Measurements from ENCODE around the gene ASTN2. TPM values are rescaled to one million over a fixed set of nuclear protein-coding genes. Genes with fewer than 3 reads are reported as not detected.

The ASTN2 gene
- total and polyA plus RNA-seq, 9 donors: 1.8 to 6.4 (median 3.2) TPM

- Histone ChIP-seq H3K9me3 (no peaks in the 10 kb centered on the region), H3K4me3 (no peak overlapping the region), H3K4me1 (ENCODE audit: insufficient read depth) (no peaks in the 10 kb centered on the region), H3K27ac (no peak overlapping the region), H3K27me3 (no peaks in the 10 kb centered on the region), H3K36me3 (no peaks in the 10 kb centered on the region)
- WGBS, 3 donors: 84 to 97% (median 87%) methylated on average over 3 of the region's 3 CpGs
- intact Hi-C loops (cut with DNase I): no loop called here
- DNase-seq: no peak
- no peak for TF ChIP-seq CTCF (IDR thresholded peaks at IDR 0.05)
- TF ChIP-seq POLR2A (IDR thresholded peaks at IDR 0.05): no peak
- no peak for TF ChIP-seq EP300 (IDR thresholded peaks at IDR 0.05)
These were observed 165.1 kb downstream of the ASTN2 start for GRCh38 chr9:117249799-117250198.

- whole genome bisulfite sequencing, 3 donors: 9 to 22% (median 22%) methylated on average over 1 of the region's 1 CpG
- Histone ChIP-seq H3K9me3 (no peaks in the 10 kb centered on the region), H3K4me1 (ENCODE audit: insufficient read depth) (no peaks in the 10 kb centered on the region), H3K36me3 (no peaks in the 10 kb centered on the region), H3K27me3 (no peaks in the 10 kb centered on the region), H3K27ac (no peak overlapping the region), H3K4me3 (no peak overlapping the region)
- DNase-seq: no peak
- intact Hi-C loops (cut with DNase I): no loop called here
- TF ChIP-seq CTCF (IDR thresholded peaks at IDR 0.05) (no peak), EP300 (IDR thresholded peaks at IDR 0.05) (no peak), POLR2A (IDR thresholded peaks at IDR 0.05) (no peak)
These were observed 167.6 kb downstream of the ASTN2 start for GRCh38 chr9:117247266-117247665.

GRCh38 chr9:117245175-117245829 lies 169.6 kb downstream of the ASTN2 start:
- Histone ChIP-seq H3K36me3 (no peaks in the 10 kb centered on the region), H3K27me3 (no peaks in the 10 kb centered on the region), H3K4me3 (no peak overlapping the region), H3K9me3 (no peaks in the 10 kb centered on the region), H3K27ac (no peak overlapping the region), H3K4me1 (ENCODE audit: insufficient read depth) (no peaks in the 10 kb centered on the region)
- intact Hi-C loops (cut with DNase I): no loop called here
- WGBS, 3 donors: 83 to 88% (median 87%) methylated on average over 8 of the region's 8 CpGs
- no peak for TF ChIP-seq POLR2A (IDR thresholded peaks at IDR 0.05)
- no peak for TF ChIP-seq EP300 (IDR thresholded peaks at IDR 0.05)
- TF ChIP-seq CTCF (IDR thresholded peaks at IDR 0.05): no peak
- DNase-seq: no peak

- Histone ChIP-seq H3K4me1 (ENCODE audit: insufficient read depth) (no peaks in the 10 kb centered on the region), H3K4me3 (no peak overlapping the region), H3K27ac (no peak overlapping the region), H3K36me3 (no peaks in the 10 kb centered on the region), H3K9me3 (no peaks in the 10 kb centered on the region), H3K27me3 (no peaks in the 10 kb centered on the region)
- WGBS, 3 donors: 50 to 67% (median 60%) methylated on average over 3 of the region's 3 CpGs
- no peak for TF ChIP-seq POLR2A (IDR thresholded peaks at IDR 0.05)
- no peak for TF ChIP-seq CTCF (IDR thresholded peaks at IDR 0.05)
- TF ChIP-seq EP300 (IDR thresholded peaks at IDR 0.05): no peak
- intact Hi-C loops (cut with DNase I): no loop called here
- no peak for DNase-seq
These were observed 172.8 kb downstream of the ASTN2 start for GRCh38 chr9:117242082-117242481.
